Measurements from ENCODE around the gene ARFGAP1. TPM values are rescaled to one million over a fixed set of nuclear protein-coding genes. Genes with fewer than 3 reads are reported as not detected.
A peak's percentile ranks its signal among the peaks of the same experiment; 100 is the strongest.

The ARFGAP1 gene
- total and polyA plus RNA-seq, 2 of the 4 experiments (the other 2 are of a cell fraction) = 59.1 to 194 TPM

DNA sequence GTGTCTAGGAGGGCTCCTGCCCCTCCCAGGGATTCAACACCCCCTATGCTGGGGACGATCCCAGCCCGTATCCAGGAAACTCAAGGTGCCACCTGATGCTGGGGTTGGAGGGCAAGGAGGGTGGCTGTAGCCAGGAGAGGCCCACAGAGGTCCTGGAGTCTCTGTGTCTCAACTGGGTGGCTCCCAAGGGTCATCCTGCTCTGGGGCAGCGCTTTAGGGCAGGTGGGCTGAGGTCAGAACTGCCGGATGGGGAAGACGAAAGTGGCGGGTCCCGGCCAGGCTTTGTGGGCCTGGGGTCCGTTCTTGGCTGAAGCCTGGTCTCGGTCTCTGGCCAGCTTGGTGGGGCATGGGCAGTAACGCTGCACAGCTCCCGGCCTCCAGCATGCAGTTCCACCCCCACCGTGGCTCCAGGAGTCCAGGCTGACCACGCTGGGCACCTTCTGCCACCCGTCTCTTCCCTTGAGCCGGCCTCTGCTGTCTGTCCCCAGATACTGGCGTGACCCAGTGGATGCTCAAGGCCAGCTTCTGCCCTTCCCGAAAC is 17.6 kb downstream of the ARFGAP1 start:
- Histone ChIP-seq H3K23ac (ENCODE audit: low read depth, low read length) (no peak overlapping the region), H2BK15ac (ENCODE audit: low read depth, low read length) (no peak overlapping the region), H4K8ac (ENCODE audit: low read depth in 2 of 2, low read length in 2 of 2) (no peak overlapping the region), H4K91ac (ENCODE audit: insufficient read depth, low read depth, low read length) (no peak overlapping the region), H3K9me3 (ENCODE audit: control insufficient read depth, insufficient read depth, low read length) (no peaks in the 10 kb centered on the region), H2AK5ac (ENCODE audit: low read depth, low read length) (no peak overlapping the region), H3K18ac (ENCODE audit: low read depth, low read length) (no peak overlapping the region), H4K5ac (ENCODE audit: low read depth, low read length) (no peak overlapping the region), H2BK20ac (ENCODE audit: low read depth, low read length) (no peak overlapping the region), H3K9me1 (ENCODE audit: insufficient read depth, low read length) (no peaks in the 10 kb centered on the region), H3K27ac (ENCODE audit: insufficient read depth, low read length) (no peak overlapping the region), H3K27me3 (ENCODE audit: control insufficient read depth, insufficient read depth, low read length) (peaks cover 7% of the 10 kb centered on the region), H3K36me3 (ENCODE audit: control insufficient read depth, insufficient read depth, low read length) (peaks cover 38% of the 10 kb centered on the region), H3K79me1 (ENCODE audit: low read depth in 1 of 2, low read length in 2 of 2) (peaks cover 0 to 12% of the 10 kb centered on the region in 2 experiments; a peak in 1 of 4 replicates), H3K4ac (ENCODE audit: low read depth, low read length) (no peak overlapping the region), H2AFZ (replicated peaks; ENCODE audit: low read length, poor library complexity) (no peak overlapping the region), H2BK5ac (ENCODE audit: low read depth, low read length, poor library complexity, severe bottlenecking) (no peak overlapping the region), H3K56ac (ENCODE audit: extremely low read depth, insufficient read depth, low read length) (no peak overlapping the region), H2BK120ac (ENCODE audit: low read depth, low read length) (no peak overlapping the region), H4K20me1 (ENCODE audit: insufficient read depth, low read length) (peaks cover 59% of the 10 kb centered on the region), H3K4me1 (ENCODE audit: control insufficient read depth, insufficient read depth, low read length) (no peaks in the 10 kb centered on the region), H3K4me2 (ENCODE audit: low read depth, low read length) (no peak overlapping the region), H3K9ac (ENCODE audit: low read depth, low read length) (no peak overlapping the region), H3K4me3 (ENCODE audit: insufficient read depth, low read depth, low read length) (no peak overlapping the region), H3K14ac (replicated peaks; ENCODE audit: low read depth, low read length) (no peak overlapping the region), H2AK9ac (replicated peaks; ENCODE audit: low read depth, low read length, poor library complexity) (no peak overlapping the region)
- no peak for DNase-seq
- CTCF ChIA-PET = interaction anchor here (1.2 kb wide), 2 partner anchors 18 to 67 kb away, joined by 3 read pairs; partner anchors contain the start of gene ARFGAP1
- dilution Hi-C loops (cut with HindIII; ENCODE audit: low sequenced_read_pairs, unreplicated experiment) (no loop called here), intact Hi-C loops (cut with micrococcal nuclease) (no loop called here), in situ Hi-C loops (cut with MboI; ENCODE audit: low sequenced_read_pairs) (no loop called here)
- ATAC-seq (ENCODE audit: low read depth) = peak; percentile 4
- TF ChIP-seq RAD21 (IDR thresholded peaks at IDR 0.05; ENCODE audit: low read length) = no peak
- TF ChIP-seq MAZ (IDR thresholded peaks at IDR 0.05; ENCODE audit: borderline replicate concordance, low read depth, low read length) = no peak
- TF ChIP-seq CEBPB (IDR thresholded peaks at IDR 0.05; ENCODE audit: low read depth, low read length) = no peak
- TF ChIP-seq BHLHE40 (IDR thresholded peaks at IDR 0.05; ENCODE audit: low read depth, low read length) = no peak
- TF ChIP-seq POLR2A (IDR thresholded peaks at IDR 0.05; ENCODE audit: low read depth, low read length) = no peak
- TF ChIP-seq MXI1 (IDR thresholded peaks at IDR 0.05; ENCODE audit: borderline replicate concordance, low read depth, low read length) = no peak
- TF ChIP-seq NFE2L2 (IDR thresholded peaks at IDR 0.05; ENCODE audit: low read depth, low read length) = no peak
- no peak for TF ChIP-seq MAFK (IDR thresholded peaks at IDR 0.05; ENCODE audit: low read depth, low read length)
- TF ChIP-seq, protein P1, sequence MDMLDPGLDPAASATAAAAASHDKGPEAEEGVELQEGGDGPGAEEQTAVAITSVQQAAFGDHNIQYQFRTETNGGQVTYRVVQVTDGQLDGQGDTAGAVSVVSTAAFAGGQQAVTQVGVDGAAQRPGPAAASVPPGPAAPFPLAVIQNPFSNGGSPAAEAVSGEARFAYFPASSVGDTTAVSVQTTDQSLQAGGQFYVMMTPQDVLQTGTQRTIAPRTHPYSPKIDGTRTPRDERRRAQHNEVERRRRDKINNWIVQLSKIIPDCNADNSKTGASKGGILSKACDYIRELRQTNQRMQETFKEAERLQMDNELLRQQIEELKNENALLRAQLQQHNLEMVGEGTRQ (IDR thresholded peaks at IDR 0.05; ENCODE audit: low read depth, low read length) = no peak
- no peak for TF ChIP-seq RFX5 (IDR thresholded peaks at IDR 0.05; ENCODE audit: low read depth, low read length)
- TF ChIP-seq CHD1 (IDR thresholded peaks at IDR 0.05; ENCODE audit: low read depth, low read length) = no peak
- no TSS peak for BruUV-seq (replicated peaks)
- POLR2A ChIA-PET (ENCODE audit: unreplicated experiment) = no interaction called here
- 90% methylated on average over 13 of the region's 17 CpGs; no CpG with 5 or more reads in 1 of the 2 experiments for WGBS, 2 experiments (ENCODE audit: extremely low coverage in 2 of 2, insufficient read length in 1 of 2)
